HepG2 (cell line): ENCODE results near the gene LUC7L2. TPM values are rescaled to one million over a fixed set of nuclear protein-coding genes. Genes with fewer than 3 reads are reported as not detected.

Experiments used
- ATAC-seq: fragments of 200-7000 bp; cut with Tn5 transposase; 3 replicates; pipeline ENCODE4 v1.9.1; 2020; ENCODE audit warnings: mild to moderate bottlenecking, moderate library complexity
- BruUV-seq: library from RNA; stranded (reverse); fragments of 400-500 nt; replicated peaks from 2 replicates; lab custom pipeline; 2021; lab: Mats Ljungman, UMichigan
- CTCF ChIA-PET: fragments of 300-600 bp; formaldehyde crosslinking; extraction: SDS; loops from one replicate; lab custom pipeline; 2021; ENCODE audit warnings: low total read pairs, inconsistent platforms, low intra/inter-chr PET ratio; lab: Yijun Ruan, JAX
- POLR2A ChIA-PET: fragments of 350-600 bp; sonication (Branson Sonifier 250); formaldehyde crosslinking; loops from one replicate; lab custom pipeline; 2020; ENCODE audit warnings: antibody characterized with exemption, inconsistent platforms; lab: Yijun Ruan, JAX
- DNase-seq: peaks from one replicate; pipeline ENCODE4 v3.0.0-alpha.2; 2015; ENCODE audit warnings: low spot score
- FAIRE-seq: peaks from 3 replicates; lab custom pipeline; 2011; peaks lifted over from hg19 to GRCh38; lab: Jason Lieb, UNC
- H2AFZ ChIP-seq: one replicate; pipeline ENCODE4 v1.6.1; 2011; ENCODE audit warnings: low read length, inconsistent platforms
- H3K27ac ChIP-seq: fragments of 300-600 bp; 3 replicates; pipeline ENCODE4 v1.8.0; 2011; ENCODE audit warnings: mixed run types, mild to moderate bottlenecking, mixed read lengths, low read length, inconsistent platforms; ENCODE audit not compliant: insufficient read depth; ENCODE audit errors: extremely low read length
- H3K27me3 ChIP-seq, 2 experiments: fragments of 200-600 bp in 1 of 2; 2 replicates in 1 of 2; 3 replicates in 1 of 2; pipeline versions ENCODE4 v1.6.0 to v1.8.0; 2011; ENCODE audit warnings: low read length in 2 of 2, mild to moderate bottlenecking in 2 of 2, moderate library complexity in 2 of 2, inconsistent platforms in 1 of 2; ENCODE audit not compliant: insufficient read depth in 2 of 2, control insufficient read depth in 1 of 2
- H3K36me3 ChIP-seq, 2 experiments: fragments of 200-600 bp in 1 of 2; replicated peaks in 1 of 2; 2 replicates in 1 of 2; 3 replicates in 1 of 2; pipeline versions ENCODE4 v1.5.1 to v1.8.0; 2011; ENCODE audit warnings: low read length in 2 of 2, inconsistent platforms in 1 of 2; ENCODE audit not compliant: insufficient read depth in 2 of 2, control insufficient read depth in 1 of 2
- H3K4me1 ChIP-seq: 2 replicates; pipeline ENCODE4 v1.5.1; 2012; ENCODE audit warnings: low read length, inconsistent platforms; ENCODE audit not compliant: insufficient read depth
- H3K4me2 ChIP-seq: 2 replicates; pipeline ENCODE4 v1.6.0; 2011; ENCODE audit warnings: low read depth, low read length, inconsistent platforms
- H3K4me3 ChIP-seq, 3 experiments: fragments of 200-600 bp in 1 of 3; sonication (generic), shearing (Covaris generic) in 1 of 3; replicated peaks in 1 of 3; 2 replicates each; pipeline ENCODE4 v1.5.1; 2011 to 2016; ENCODE audit warnings: low read length in 3 of 3, inconsistent platforms in 2 of 3, low read depth in 2 of 3, mild to moderate bottlenecking in 2 of 3, control low read depth in 1 of 3, mixed read lengths in 1 of 3; ENCODE audit not compliant: insufficient read depth in 1 of 3
- H3K79me2 ChIP-seq: one replicate; pipeline ENCODE4 v1.6.1; 2011; ENCODE audit warnings: low read length, inconsistent platforms; ENCODE audit not compliant: insufficient read depth
- H3K9ac ChIP-seq: 2 replicates; pipeline ENCODE4 v1.6.0; 2011; ENCODE audit warnings: mild to moderate bottlenecking, low read depth, low read length, inconsistent platforms; ENCODE audit not compliant: insufficient read depth
- H3K9me3 ChIP-seq: 2 replicates; pipeline ENCODE4 v1.5.1; 2012; ENCODE audit warnings: mild to moderate bottlenecking, low read length
- H4K20me1 ChIP-seq: 2 replicates; pipeline ENCODE4 v1.6.0; 2011; ENCODE audit warnings: inconsistent platforms, mild to moderate bottlenecking, low read length, moderate library complexity; ENCODE audit not compliant: insufficient read depth
- FOXA1 ChIP-seq, 2 experiments: fragments of 450-650 bp in 1 of 2; sonication (generic) in 1 of 2; formaldehyde crosslinking in 1 of 2; IDR thresholded peaks; 2 replicates each; pipeline versions ENCODE4 v1.4.0 to v1.6.1; 2016 to 2020; ENCODE audit warnings: missing genetic modification reagents in 1 of 2
- FOXA3 ChIP-seq: IDR thresholded peaks from 2 replicates; pipeline ENCODE4 v1.6.1; 2016; ENCODE audit warnings: missing genetic modification reagents, missing compliant biosample characterization
- FOXM1 ChIP-seq: sonication (generic); formaldehyde crosslinking; IDR thresholded peaks from 2 replicates; pipeline ENCODE4 v1.5.0; 2020; ENCODE audit warnings: missing genetic modification reagents
- SIX4 ChIP-seq: sonication (generic); formaldehyde crosslinking; IDR thresholded peaks from 2 replicates; pipeline ENCODE4 v1.4.0; 2020; ENCODE audit warnings: missing genetic modification reagents
- ZNF180 ChIP-seq: sonication (generic); formaldehyde crosslinking; IDR thresholded peaks from 2 replicates; pipeline ENCODE4 v1.4.0; 2020; ENCODE audit warnings: low read depth, missing genetic modification reagents, borderline replicate concordance
- WGBS: methylation state at CpG from one replicate; pipeline ENCODE4 v1.1.6; 2017; ENCODE audit warnings: low lambda C conversion rate; 5-methylcytosine and 5-hydroxymethylcytosine counted together
- in situ Hi-C: cut with HindIII; loops from 2 replicates; pipeline ENCODE4 v1.10.0; 2017; ENCODE audit warnings: low pct_unique_long_range_greater_than_20kb; ENCODE audit not compliant: extremely low pct_ligation_motif_present
- intact Hi-C: fragments of 100-400 bp; cut with micrococcal nuclease; formaldehyde crosslinking; loops from one replicate; pipeline ENCODE4 v1.10.0; 2022; ENCODE audit not compliant: unreplicated experiment
- polyA plus RNA-seq, 8 experiments: library from polyadenylated mRNA; depleted of rRNA in 3 of 8; stranded (reverse) in 7 of 8; unstranded in 1 of 8; fragments of >200 nt; fragmentation: Illumina TruSeq in 4 of 8; extraction: Trizol in 4 of 8; gene quantifications; 2 replicates each; pipeline versions ENCODE4 v1.2.1 to v1.2.3, GENCODE V29; 2011 to 2016; ENCODE audit warnings: low read depth in 4 of 8, missing spikeins in 1 of 8, mixed read lengths in 1 of 8; ENCODE audit not compliant: insufficient read depth in 1 of 8
- total RNA-seq, 5 experiments: library from RNA; depleted of rRNA; stranded (reverse); fragments of >200 nt; fragmentation: Illumina TruSeq; extraction: Trizol; gene quantifications; 2 replicates each; pipeline ENCODE4 v1.2.3, GENCODE V29; 2016; ENCODE audit warnings: low read depth in 1 of 5
- TF ChIP-seq, protein P1 (sequence below): sonication (generic); formaldehyde crosslinking; IDR thresholded peaks from 2 replicates; pipeline ENCODE4 v1.4.0; 2020; ENCODE audit warnings: missing genetic modification reagents, borderline replicate concordance

The LUC7L2 gene
- total and polyA plus RNA-seq, 2 of the 13 experiments (the other 11 are each of a cell fraction or from before 2014, with no cell fraction given): 17.9 to 50.7 TPM

GRCh38 chr7:139360210-139360947 lies 685 bp downstream of the LUC7L2 start (continued):
- TF ChIP-seq, protein P1, sequence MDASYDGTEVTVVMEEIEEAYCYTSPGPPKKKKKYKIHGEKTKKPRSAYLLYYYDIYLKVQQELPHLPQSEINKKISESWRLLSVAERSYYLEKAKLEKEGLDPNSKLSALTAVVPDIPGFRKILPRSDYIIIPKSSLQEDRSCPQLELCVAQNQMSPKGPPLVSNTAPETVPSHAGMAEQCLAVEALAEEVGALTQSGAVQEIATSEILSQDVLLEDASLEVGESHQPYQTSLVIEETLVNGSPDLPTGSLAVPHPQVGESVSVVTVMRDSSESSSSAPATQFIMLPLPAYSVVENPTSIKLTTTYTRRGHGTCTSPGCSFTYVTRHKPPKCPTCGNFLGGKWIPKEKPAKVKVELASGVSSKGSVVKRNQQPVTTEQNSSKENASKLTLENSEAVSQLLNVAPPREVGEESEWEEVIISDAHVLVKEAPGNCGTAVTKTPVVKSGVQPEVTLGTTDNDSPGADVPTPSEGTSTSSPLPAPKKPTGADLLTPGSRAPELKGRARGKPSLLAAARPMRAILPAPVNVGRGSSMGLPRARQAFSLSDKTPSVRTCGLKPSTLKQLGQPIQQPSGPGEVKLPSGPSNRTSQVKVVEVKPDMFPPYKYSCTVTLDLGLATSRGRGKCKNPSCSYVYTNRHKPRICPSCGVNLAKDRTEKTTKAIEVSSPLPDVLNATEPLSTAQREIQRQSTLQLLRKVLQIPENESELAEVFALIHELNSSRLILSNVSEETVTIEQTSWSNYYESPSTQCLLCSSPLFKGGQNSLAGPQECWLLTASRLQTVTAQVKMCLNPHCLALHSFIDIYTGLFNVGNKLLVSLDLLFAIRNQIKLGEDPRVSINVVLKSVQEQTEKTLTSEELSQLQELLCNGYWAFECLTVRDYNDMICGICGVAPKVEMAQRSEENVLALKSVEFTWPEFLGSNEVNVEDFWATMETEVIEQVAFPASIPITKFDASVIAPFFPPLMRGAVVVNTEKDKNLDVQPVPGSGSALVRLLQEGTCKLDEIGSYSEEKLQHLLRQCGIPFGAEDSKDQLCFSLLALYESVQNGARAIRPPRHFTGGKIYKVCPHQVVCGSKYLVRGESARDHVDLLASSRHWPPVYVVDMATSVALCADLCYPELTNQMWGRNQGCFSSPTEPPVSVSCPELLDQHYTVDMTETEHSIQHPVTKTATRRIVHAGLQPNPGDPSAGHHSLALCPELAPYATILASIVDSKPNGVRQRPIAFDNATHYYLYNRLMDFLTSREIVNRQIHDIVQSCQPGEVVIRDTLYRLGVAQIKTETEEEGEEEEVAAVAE (CRISPR knock-in tag): peak; percentile 99
- TF ChIP-seq ZNF180 (CRISPR knock-in tag): no peak
- TF ChIP-seq SIX4 (CRISPR knock-in tag): peak; percentile 24; the same call in 1 of the 2 replicates

GRCh38 chr7:139360948-139361307 lies 1.2 kb downstream of the LUC7L2 start:
- POLR2A ChIA-PET: interaction anchor here (1.6 to 2.3 kb wide), 3 partner anchors 9 to 23 kb away, joined by 5 to 30 read pairs (median 9); partner anchors contain the start of gene FMC1
- Histone ChIP-seq H4K20me1 (peaks cover 17% of the 10 kb centered on the region; the same call in 1 of the 2 replicates), H3K9ac (peak overlapping the region; percentile 98), H3K4me3 (peak overlapping the region; percentile 70 to 97 (median 89)), H3K4me2 (peak overlapping the region; percentile 90), H3K27me3 (no peaks in the 10 kb centered on the region), H3K9me3 (no peaks in the 10 kb centered on the region), H3K79me2 (peaks cover 57% of the 10 kb centered on the region), H3K4me1 (peaks cover 41% of the 10 kb centered on the region), H2AFZ (no peak overlapping the region), H3K36me3 (peaks cover 6 to 13% of the 10 kb centered on the region in 2 experiments; a peak in 3 of 5 replicates), H3K27ac (peak overlapping the region; percentile 99)
- WGBS: 0% methylated on average over 2 of the region's 2 CpGs
- DNase-seq (no peak), FAIRE-seq (no peak), ATAC-seq (no peak)
- in situ Hi-C loops: no loop called here
- intact Hi-C loops: no loop called here
- BruUV-seq: no TSS peak
- TF ChIP-seq FOXA3 (CRISPR knock-in tag) (0 out of 2 replicates have a peak, but pooled peaks have one; percentile 7), FOXA1 (IDR thresholded peaks at IDR 0.05) (0 out of 2 replicates have a peak, but pooled peaks have one; percentile 29), FOXA1 (CRISPR knock-in tag; IDR thresholded peaks at IDR 0.05) (0 out of 2 replicates have a peak, but pooled peaks have one; percentile 29), FOXM1 (CRISPR knock-in tag) (no peak)
- CTCF ChIA-PET: no interaction called here
